HG03159 (cell line): ENCODE results near the gene VMAC.
"Not testable (repeated sequence)": the region's sequence is repeated elsewhere in the genome, so short reads cannot be mapped to it uniquely, and the experiment has no call there.

Experiments
- ATAC-seq: cut with Tn5 transposase; IDR thresholded peaks from one replicate; pipeline ENCODE4 v1.9.1; 2021; ENCODE audit warnings: mild to moderate bottlenecking, moderate library complexity; ENCODE audit not compliant: unreplicated experiment

Gene VMAC

DNA sequence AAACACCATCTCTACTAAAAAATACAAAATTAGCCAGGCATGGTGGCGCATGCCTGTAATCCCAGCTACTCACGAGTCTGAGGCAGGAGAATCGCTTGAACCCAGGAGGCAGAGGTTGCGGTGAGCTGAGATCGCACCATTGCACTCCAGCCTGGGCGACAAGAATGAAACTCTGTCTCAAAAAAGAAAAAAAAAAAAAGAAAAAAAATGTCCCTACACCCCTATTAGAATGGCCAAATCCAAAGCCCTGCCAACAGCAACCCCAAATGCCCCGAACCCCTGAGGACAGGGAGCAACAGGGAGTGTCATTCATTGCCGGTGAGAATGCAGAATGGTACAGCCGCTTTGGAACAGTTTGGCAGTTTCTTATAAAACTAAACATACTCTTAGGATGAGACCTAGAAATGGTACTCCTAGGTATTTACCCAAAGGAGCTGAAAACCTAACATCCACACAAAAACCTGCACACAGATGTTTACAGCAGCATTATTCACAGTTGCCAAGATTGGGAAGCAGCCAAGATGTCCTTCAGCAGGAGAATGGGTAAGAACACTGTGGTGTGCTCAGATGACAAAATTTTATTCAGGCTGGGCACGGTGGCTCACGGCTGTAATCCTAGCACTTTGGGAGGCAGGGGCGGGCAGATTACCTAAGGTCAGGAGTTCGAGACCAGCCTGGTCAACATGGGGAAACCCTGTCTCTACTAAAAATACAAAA lies 21.4 kb upstream of the VMAC start:
- not testable (repeated sequence) for ATAC-seq

DNA sequence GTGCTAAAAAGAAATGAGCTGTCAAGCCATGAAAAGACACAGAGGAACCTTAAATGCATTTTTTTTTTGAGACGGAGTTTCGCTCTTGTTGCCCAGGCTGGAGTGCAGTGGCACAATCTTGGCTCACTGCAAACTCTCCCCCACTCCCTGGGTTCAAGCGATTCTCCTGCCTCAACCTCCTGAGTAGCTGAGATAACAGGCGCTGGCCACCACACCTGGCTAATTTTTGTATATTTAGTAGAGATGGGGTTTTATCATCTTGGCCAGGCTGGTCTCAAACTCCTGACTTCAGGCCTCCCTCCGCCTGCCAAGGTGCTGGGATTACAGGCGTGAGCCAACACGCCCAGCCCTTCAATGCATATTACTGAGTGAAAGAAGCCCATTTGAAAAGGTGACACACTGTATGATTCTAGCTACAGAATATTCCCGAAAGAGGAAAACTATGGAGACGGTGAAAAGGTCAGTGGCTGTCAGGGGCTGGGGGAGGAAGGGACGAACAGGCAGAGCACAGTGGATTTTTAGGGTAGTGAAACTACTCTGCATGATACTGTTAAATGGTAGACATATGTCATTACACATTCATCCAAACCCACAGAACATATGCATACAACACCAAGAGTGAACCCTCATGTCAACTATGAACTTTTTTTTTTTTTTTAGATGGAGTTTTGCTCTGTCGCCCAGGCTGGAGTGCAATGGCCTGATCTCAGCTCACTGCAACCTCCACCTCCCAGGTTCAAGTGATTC lies 20.4 kb upstream of the VMAC start:
- ATAC-seq = not testable (repeated sequence)

DNA sequence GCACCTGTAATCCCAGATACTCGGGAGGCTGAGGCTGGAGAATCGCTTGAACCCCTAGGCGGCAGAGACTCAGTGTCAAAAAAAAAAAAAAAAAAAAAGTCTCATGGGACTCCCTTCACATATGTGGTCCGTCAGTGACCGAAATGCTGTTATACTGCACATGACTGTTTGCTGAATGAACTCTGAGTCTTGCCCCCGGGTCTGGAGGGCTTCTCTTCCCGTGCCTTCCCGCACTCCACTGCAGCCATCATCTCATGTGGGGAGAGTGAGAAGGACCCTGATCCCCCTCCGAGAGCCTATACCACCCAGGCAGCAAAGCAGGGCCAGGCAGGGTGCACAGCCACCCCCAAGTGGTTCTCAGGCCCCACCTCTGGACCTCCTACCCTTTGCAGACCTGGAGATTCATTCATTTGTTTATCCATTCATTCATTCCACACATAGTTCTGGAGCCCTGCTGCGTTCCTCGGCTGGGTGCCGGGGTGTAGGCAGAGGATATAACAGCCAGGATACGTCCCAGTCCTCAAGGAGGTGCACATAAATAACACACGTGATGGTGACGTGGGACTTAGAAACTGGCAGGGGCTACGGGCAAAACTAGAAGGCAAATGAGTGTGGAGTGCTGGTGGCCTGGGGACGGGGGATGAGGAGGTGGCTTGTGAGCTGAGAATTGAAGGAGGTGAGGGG lies 15.2 kb upstream of the VMAC start:
- ATAC-seq = no peak

- no peak for ATAC-seq
Observed at GRCh38 chr19:5890099-5890498, 14.6 kb upstream of the VMAC start.

GRCh38 chr19:5891572-5891937 lies 13.1 kb upstream of the VMAC start:
- ATAC-seq = no peak

GRCh38 chr19:5891938-5892771 lies 12.5 kb upstream of the VMAC start:
- ATAC-seq = no peak

DNA sequence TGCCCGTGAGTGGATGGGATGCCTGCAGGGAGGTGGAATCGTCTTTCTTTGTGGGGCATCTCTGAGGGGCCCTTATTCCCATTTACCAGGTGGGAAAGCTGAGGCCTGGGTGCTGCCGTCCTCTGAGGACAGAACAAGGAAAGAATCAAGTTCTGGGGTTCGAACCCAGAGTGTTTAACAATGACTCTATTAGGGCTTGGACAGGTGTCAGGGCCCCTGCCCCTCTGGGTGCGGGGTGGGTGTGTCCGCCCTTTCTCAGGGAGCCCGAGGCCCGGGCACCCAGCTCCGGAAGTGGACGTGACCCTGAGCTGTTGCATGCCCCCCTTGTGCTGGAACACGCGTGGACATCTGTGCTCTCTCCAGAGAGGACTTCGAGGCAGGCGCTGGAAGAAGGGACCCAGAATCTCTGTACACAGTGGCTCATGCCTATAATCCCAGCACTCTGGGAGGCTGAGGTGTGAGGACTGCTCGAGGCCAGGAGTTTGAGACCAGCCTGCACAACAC lies 11.8 kb upstream of the VMAC start:
- no peak for ATAC-seq

DNA sequence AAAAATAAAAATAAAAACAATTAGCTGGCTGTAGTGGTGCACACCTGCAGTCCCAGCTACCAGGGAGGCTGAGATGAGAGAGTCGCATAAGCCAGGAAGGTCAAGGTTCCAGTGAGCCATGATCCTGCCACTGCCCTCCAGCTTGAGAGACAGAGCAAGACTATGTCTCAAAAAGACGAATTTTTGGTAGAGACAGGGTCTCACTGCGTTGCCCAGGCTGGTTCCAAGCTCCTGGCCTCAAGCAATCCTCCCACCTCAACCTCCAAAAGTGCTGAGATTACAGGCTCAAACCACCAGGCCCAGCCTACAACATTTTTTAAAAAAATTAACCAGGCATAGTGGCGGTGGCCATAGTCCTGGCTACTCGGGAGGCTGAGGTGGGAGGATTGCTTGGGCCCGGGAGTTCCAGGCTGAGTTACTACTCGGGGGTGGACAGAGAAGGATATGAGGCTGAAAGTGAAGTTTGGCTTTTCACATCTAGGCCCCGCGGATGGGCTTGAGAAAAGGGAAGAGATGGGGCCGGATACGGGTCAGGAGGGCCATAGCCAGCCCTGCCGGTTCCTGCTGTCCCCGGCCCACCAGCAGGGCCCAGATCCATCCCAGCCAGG lies 11.3 kb upstream of the VMAC start:
- no peak for ATAC-seq

GRCh38 chr19:5893907-5894703 lies 10.6 kb upstream of the VMAC start:
- ATAC-seq = no peak

DNA sequence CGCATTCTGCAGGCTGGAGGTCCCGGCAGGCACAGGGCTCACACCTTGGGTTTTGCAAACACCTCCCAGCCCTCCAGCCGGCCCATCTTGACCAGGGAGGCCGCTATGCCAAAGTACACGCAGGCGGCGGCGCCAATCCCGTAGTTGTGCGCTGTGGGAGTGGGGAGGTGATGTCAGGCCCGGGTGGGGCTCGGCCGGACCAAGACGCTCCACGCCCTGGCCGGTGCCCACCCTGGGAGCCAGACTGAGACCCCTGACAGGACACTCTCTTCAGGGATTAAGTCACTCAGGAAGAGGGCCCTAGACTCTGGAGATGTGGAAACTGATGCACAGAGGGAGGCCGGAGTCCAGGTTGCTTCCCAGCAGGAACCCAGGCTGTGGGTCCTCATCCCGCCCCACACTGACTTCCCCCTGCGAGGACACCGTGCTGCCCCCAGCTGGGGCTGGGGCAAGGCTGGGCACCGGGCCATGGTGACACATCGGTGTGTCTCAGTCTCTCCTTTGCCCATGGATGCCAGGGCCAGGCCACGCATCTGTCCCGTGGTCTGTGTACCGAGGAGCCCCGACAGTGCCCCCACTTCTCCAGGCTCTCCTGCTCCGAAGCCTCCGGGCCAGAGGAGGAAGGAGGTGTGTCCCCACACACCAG lies 9.8 kb upstream of the VMAC start:
- ATAC-seq = no peak

DNA sequence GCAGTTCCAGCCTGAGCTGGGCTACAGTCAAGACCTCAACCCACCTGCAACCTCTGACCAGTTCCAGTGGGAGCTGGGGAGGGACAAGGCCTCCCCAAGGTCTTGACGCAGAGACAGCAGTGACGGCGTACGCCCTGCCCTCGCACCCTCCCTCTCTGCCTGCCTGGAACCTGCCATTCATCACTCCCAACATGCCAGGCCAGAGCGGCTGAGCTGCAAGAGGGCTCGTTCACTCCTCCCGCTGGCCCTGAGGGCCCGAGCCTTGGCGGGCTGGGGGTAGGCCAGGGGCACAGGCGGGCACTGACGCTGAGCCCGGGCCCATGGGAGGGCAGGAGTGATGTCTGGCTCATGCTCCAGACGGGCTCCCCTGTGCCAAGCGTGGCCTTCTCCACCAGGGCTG lies 9.3 kb upstream of the VMAC start:
- no peak for ATAC-seq

- ATAC-seq = no peak
Observed at GRCh38 chr19:5895890-5896289, 8.8 kb upstream of the VMAC start.

DNA sequence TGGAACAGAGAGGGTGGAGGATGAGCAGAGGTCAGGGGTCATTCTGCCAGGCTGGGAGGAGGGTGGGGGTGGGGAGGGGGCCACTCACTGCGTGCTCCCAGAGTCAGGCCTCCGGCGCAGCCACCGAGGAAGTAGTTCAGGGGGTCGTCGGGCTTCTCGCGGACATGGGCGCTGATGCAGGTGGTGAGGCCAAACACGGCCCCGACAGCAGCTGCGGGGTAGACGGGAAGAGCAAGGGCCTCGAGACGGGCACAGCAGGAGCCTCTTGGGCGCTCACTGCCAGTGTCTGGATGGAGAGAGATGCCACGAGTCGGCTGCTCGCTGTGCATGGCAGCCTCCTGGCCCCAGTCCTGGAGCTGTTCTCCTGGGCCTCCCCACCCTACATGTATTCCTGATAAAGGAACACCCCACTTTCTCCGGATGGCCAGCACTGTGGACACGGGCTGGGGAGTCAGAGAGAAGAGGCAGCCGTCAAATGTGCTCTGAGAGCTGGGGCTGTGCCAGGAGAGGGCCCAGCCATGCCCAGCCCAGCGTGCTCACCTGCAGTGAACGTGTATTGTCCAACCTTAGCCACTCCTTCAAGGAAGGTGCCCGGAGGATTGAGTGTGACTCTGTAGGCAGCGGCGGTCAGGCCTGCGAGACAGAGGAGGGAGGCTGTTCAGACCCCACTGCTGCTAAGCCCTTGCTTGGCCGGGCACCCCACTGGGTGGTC lies 8.2 kb upstream of the VMAC start:
- ATAC-seq = no peak

- ATAC-seq = no peak
Observed at GRCh38 chr19:5897189-5897969, 7.3 kb upstream of the VMAC start.

- no peak for ATAC-seq
Observed at GRCh38 chr19:5899728-5900526, 4.7 kb upstream of the VMAC start.

GRCh38 chr19:5900976-5901375 lies 3.7 kb upstream of the VMAC start:
- ATAC-seq = no peak

- no peak for ATAC-seq
Observed at GRCh38 chr19:5903056-5903623, 1.5 kb upstream of the VMAC start.
